GM19372 (cell line): ENCODE data around the gene RANBP3.
"Not testable (repeated sequence)": the region's sequence is repeated elsewhere in the genome, so short reads cannot be mapped to it uniquely, and the experiment has no call there.

Experiments
- ATAC-seq: cut with Tn5 transposase; IDR thresholded peaks from one replicate; pipeline ENCODE4 v1.9.1; 2021; ENCODE audit warnings: mild to moderate bottlenecking, low read depth, moderate library complexity; ENCODE audit not compliant: unreplicated experiment

Gene RANBP3

GRCh38 chr19:5989388-5990074, 11.6 kb upstream of the RANBP3 start:
- ATAC-seq, result no peak

GRCh38 chr19:5988517-5989387, 10.8 kb upstream of the RANBP3 start:
- no peak for ATAC-seq

DNA sequence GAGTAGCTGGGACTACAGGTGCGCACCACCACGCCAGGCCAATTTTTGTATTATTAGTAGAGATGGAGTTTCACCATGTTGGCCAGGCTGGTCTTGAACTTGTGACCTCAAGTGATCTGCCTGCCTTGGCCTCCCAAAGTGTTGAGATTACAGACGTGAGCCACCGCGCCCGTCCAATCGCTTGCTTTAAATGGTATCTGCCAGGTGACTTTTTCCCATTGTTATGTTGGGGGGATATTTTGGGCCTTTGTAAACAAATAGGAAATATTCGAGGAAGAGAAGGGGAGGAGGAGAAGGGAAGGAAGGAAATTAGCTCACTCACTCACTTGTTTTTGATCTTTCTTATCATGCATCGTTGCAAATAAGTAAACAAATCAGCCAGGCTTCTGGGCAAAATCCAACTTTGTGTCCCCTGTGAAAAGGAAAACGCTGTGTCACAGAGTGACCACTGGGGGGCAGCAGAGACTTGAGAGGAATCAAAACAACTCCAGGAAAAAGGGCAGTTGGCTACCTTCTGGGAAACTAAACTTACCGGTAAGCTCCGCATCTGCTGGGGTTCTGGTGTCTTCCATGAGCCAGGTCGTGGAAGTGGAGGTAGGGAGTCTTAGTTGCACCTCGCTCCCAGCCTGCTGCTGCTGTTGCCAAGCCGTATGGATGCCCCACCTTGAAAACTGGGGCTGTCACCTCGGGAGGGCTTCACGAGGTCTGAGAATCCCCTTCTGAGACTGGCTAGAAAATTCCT, 9.3 kb upstream of the RANBP3 start:
- no peak for ATAC-seq

- ATAC-seq, result not testable (repeated sequence)
Observed at GRCh38 chr19:5985837-5986236, 7.9 kb upstream of the RANBP3 start.

DNA sequence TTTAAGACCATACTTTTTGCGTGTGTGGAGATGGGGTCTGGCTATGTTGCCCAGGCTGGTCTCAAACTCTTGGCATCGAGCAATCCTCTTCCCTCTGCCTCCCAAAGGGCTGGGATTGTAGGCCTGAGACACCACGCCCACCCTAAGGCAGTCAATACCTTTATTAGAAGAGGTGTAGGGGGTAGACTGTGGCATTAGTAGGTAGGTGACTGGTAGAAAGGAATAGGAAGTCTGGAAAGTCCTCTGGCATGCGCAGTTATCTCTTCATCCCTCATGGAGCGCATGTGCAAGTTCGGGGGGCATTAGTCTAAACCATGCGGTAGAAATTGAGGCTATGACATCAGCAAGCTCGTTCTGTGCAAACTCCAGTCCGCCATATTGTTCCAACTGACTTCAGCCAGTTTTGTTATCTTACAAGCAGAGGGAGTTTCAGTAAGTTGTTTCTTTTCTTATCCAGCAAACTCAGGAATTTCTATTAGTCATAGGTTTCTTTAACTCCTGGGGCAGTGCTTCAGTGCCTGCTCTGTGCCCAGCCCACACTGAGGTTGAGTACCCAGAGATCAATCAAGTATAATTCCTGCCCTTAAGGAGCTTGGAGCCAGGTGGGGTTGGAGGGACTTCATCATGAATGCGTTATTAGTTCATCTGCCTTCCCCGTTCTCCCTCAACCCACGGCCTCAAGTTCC, 7.3 kb upstream of the RANBP3 start:
- no peak for ATAC-seq

GRCh38 chr19:5984600-5984999, 6.7 kb upstream of the RANBP3 start:
- ATAC-seq, result no peak

- no peak for ATAC-seq
Observed at GRCh38 chr19:5983367-5983955, 5.5 kb upstream of the RANBP3 start.

- no peak for ATAC-seq
Observed at GRCh38 chr19:5978606-5979552, 939 bp upstream of the RANBP3 start.

DNA sequence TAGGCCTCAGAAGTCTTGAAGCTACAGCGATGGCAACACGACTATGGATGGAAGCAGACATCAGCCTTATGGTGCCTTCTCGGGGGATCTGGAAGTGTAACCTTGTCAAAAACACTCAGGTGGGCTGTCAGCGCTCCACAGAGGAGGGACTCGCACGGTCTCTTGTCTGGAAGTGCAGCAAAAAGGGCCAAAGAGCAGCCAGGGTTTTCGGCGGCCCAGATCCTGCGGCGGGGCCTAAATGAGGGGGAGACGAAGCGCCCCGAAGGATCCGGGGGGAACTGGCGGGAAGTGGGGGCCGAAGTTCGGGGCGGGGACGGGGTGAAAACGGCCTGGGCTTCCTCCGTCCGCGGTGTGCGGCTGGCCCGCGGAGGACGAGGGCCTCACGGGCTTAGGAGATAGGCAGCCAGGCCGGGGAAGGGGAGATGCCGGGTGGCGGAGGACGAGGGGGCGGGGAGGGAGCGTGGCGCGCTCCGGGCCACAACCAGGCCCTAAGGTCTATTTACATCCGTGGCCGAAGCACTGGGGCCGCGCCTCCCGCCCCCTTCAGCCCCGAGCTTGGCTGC, 637 bp downstream of the RANBP3 start:
- ATAC-seq, result no peak

DNA sequence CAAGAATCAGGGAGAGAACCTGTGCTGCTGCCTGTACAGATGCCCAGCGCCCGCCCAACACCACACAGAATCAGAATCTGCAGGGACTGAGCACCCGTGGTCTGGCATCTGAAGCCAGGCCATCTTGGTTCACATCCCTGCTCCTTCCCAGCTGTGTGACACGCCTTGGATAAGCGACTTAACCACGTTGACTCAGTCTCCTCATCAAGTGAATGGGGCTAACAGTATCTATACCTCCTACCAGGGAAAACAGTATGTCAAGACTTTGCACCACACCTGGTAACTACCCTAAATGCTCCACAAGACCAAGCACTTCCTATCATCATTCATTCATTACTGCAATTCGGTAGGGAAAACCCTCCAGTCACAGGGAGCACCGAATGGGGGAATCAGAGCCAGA, 1.2 kb downstream of the RANBP3 start:
- ATAC-seq, result no peak

DNA sequence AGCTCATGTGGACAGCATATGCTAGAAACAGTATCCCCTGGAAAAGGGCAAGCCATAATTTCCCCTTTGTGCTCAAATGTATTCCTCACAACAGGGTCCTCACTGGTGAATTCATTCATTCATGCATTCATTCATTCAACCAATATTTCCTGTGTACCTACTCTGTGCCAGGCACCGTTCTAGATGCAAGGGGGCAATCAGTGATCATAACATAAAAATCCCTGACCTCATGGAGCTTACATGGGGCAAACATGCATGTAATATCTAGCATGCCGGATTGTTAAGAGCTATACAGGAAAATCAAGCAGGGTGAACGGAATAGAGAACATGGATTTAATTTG, 2.6 kb downstream of the RANBP3 start:
- ATAC-seq, result no peak

GRCh38 chr19:5974721-5975387, 3.1 kb downstream of the RANBP3 start:
- ATAC-seq, result no peak

GRCh38 chr19:5973867-5974635, 3.9 kb downstream of the RANBP3 start:
- ATAC-seq, result no peak

- no peak for ATAC-seq
Observed at GRCh38 chr19:5973376-5973775, 4.6 kb downstream of the RANBP3 start.

- no peak for ATAC-seq
Observed at GRCh38 chr19:5972355-5972731, 5.6 kb downstream of the RANBP3 start.

DNA sequence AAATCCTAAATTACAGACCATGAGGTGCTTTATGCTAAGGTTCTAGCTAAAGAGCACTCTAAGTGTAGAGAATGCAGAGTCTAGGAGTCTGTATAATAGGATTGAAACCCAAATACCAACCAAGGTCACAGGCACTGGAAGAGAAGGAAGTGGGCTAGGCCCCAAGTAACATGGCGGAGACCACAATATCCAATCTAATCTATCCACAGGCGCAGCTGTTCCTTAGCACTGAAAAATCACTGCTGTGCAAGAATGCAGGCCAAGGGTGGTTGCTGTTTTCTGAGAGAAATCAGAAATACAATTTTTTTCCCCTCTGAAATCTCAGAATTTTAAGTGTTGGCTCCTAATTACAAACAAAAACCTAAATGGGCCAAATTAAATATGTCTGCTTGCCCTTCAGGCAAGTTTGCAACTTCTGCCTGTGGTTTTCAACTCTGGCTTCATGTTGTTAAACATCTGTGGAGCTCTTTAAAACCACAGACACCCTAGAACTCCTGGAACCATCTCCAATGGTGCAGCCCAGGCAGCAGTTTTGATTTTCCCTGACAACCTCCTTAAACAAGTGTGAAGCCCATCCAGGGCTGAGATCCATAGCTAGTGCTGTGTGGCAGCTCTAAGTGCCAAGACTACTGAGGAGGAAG, 6.1 kb downstream of the RANBP3 start:
- no peak for ATAC-seq

- no peak for ATAC-seq
Observed at GRCh38 chr19:5969476-5969875, 8.5 kb downstream of the RANBP3 start.
